Activated naive CD4-positive, alpha-beta T cell (primary cell): ENCODE results near the gene ZNF683.
"Not testable (repeated sequence)": the region's sequence is repeated elsewhere in the genome, so short reads cannot be mapped to it uniquely, and the experiment has no call there.

Experiments used
- DNase-seq, 4 experiments: peaks; one replicate each; lab custom pipeline; 2025; lab: John Stamatoyannopoulos, UW

Gene ZNF683

DNA sequence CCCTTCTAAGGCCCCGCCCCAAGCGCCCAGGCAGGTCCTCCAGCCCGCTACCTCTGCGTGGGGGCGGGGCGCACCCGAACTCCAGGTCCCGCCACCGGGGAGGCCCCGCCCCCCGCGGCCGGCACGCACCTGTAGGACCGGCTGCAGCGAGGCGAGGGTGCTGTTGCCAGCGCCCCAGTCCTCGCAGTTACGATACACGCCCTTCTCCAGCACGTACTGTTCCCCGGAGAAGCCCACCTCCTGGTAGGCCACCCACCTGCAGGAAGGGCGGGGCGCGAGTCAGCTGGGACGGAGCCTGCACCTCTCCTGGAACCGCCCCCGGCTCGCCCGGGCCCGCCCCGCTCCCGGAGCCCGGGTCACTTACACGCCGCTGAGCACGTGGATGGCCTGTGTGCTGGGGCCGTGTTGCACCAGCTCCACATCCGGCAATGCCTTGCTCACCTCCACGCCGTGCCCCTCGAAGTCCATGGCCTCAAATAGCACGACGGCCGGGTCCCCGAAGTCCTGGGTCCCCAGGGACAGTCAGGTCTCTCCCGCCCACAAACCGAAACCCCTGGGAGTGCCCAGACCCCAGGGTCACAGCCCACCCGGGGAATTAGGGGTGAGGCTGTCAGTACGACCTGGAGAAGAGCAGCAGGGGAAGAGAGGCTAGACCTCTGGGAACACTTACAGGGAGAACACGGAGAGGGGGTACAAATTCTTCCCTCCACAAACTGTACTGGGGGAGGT lies 35.9 kb downstream of the ZNF683 start:
- peak; percentile 26 to 80 (median 58) for DNase-seq

DNA sequence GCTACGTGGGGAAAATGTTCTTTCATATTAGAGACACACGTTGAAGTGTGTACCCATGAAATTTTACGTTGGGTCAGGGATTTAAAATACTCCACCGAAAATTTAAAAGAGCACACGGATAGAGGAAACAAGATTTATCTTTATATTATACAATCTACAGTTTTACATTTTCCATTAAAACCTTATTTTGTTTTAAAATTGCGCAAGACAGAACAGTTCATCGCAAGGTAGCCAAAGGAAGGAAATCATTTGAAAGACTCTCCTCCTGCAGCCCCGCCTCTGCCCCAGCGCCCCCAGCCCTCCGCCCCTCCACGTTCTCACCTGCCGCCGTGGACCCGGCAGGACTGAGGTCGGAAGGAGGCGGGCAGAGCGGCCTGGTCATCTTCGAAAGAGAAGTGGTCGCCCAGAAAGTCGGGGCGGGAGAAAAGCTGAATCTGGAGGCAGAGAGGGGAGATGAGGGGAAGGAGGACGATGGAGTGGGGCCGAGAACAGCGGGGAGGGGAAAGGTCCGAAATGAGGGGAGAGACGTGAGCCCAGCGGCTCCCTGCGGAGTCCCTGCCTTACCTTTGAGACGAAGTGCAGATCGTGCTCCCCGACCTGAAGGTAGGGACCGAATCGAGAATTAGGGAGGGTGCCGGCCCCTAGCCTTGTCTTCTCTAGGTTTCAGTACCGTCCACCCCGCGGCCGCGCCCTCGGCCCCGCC lies 36.6 kb downstream of the ZNF683 start:
- DNase-seq = no peak

DNA sequence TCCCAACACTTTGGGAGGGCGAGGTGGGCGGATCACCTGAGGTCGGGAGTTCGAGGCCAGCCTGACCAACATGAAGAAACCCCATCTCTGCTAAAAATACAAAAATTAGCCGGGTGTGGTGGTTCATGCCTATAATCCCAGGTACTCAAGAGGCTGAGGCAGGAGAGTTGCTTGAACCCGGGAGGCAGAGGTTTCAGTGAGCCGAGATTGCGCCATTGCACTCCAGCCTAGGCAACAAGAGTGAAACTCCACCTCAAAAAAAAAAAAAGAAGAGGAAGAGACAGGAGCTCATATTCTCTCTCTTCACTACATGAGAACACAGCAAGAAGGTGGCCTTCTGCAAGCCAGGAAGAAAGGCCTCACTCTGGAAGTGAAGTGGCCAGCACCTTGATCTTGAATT lies 39.2 kb downstream of the ZNF683 start:
- DNase-seq = not testable (repeated sequence)

DNA sequence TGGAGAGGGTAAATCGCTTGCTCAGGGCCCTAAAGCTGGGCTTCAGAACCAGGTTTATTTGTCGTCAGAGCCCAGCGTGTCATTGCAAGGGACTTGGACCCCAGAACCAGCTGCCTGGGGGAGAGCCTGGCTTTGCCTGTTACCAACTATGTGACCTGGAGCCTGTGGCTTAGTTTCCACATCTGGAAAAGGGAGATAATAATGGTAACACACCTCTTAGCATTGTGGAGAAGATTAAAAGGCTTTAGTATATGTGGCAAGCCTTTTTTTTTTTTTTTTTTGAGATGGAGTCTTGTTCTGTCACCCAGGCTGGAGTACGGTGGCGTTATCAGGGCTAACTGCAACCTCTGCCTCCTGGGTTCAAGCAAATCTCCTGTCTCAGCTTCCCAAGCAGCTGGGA lies 42.3 kb downstream of the ZNF683 start:
- no peak for DNase-seq

DNA sequence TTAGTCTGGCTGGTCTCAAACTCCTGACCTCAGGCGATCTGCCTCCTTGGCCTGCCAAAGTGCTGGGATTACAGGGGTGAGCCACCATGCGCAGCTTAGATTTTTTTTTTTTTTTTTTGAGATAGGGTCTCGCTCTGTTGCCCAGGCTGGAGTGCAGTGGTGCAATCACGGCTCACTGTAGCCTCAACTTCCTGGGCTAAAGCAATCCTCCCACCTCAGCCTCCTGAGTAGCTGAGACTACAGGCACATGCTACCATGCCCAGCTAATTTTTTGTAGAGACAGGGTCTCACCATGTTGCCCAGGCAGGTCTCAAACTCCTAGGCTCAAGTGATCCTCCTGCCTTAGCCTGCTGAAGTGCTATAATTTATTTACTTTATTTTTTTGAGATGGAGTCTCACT lies 43.2 kb downstream of the ZNF683 start:
- DNase-seq = not testable (repeated sequence)

DNA sequence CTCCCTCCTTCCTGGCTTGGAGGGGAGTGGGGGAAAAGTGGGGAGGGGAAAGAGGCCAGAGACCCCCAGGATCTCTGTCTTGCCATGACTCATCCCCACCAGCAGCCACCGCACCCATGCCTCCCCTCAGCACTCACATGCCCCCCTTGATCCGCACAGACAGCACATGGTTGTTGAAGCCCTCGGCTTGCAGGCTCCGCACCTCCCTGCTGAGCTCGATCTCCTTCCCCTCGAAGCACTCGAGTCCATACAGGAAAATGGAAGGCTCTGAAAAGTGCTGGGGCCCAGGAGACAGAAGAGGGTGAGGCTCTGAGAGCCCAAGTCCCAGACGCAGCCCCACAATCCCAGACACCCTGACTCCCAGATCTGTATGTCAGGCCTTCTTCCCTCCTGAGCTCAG lies 44.0 kb downstream of the ZNF683 start:
- DNase-seq = no peak

DNA sequence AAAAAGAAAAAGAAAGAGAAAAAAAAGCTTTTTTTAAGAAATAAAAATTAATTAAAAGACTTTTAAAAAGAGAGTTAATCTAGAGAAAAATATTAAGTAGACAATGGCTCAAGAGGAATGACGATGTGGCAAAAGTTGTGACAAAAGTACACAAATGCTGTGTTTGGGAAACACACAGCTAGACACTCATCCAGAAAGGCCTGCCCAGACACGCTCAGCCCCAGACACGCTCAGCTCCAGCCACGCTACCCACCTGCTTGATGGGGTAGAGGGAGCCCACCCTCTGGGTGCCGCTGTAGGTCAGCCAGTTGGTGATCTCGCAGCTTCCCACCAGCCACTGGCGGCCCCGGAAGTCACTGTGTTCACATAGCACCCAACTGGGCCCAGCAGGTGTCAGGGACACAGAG lies 44.6 kb downstream of the ZNF683 start:
- no peak for DNase-seq

DNA sequence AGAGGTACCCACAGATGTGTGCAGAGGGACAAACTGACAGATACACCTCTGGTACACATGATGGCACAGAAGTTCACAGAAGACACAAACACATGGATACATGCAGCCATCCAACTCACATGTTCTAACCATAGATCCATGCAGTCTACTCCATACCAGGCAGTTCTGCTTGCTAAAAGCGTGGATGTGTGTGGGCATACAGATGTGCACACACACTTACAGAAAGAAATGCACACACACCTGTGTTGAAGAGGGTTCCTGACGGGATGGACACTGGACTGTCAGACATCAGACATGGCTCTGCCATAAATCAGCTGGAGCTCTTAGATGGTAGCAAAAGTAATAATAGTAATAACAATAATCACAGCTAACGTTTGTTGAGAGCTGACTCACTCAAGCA lies 48.0 kb downstream of the ZNF683 start:
- DNase-seq = no peak

DNA sequence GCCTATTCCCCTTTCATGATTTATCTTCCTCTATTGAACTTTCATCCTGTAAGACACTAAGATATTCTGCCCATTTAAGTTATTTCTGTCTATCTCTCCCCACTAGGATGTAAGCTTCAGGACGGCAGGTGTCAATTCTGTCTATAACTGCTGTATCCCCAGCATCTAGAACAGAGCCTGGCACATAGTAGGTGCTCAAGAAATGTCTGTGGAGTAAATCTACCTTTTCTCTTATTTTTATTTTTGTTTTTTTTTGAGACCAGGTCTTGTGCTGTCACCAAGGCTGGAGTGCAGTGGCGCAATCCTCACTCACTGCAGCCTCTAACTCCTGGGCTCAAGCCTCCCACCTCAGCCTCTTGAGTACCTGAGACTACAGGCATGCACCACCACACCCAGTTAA lies 49.2 kb downstream of the ZNF683 start:
- no peak for DNase-seq

DNA sequence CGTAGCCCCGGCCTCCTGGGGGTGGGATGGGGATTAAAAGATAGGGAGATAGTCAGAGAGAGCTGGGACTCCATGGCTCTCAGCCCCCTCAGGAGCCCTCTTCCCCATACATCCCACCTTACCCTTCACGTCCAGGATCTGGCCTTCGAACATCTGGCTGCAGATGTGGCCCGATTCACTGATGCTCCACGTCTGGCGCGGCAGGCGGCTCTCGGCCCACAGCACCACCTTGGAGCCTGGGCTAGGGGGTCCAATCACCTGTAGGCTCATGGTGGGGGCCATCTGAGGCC lies 50.6 kb downstream of the ZNF683 start:
- DNase-seq = no peak

DNA sequence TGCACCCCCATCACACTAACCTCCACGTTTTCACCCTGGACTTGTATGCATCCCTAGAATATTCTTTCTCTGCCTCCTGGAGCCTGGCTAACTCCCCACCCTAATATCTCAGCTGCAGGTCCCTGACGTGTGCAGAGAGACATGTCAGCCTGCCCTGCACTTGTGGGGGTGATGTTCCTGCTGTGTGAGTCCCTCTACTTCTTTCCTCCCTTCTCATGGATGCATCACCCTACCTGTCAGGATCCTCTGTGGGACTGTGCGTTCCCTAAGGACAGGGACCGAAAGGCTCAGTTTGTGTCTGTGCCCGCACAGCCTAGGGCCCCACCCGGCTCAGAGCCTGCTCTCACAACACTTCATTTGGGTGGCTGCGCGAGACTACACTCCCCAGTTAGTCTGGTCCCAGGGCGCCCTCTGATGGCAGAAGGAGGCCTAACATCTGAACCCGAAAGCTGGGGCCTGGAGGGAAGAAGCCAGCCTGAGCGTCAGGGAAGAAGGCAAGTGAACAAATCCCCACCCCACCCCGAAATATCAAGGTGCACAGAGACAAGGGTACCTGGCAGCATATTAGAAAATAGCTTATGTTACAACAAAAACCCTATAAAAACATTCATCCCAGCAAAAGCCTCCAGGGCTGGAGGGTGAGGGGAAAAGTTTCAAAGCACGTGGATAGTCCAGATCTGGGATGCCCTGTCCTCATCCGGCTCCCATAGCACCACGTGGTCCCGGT lies 51.1 kb downstream of the ZNF683 start:
- peak; percentile 92 to 97 (median 94) for DNase-seq

DNA sequence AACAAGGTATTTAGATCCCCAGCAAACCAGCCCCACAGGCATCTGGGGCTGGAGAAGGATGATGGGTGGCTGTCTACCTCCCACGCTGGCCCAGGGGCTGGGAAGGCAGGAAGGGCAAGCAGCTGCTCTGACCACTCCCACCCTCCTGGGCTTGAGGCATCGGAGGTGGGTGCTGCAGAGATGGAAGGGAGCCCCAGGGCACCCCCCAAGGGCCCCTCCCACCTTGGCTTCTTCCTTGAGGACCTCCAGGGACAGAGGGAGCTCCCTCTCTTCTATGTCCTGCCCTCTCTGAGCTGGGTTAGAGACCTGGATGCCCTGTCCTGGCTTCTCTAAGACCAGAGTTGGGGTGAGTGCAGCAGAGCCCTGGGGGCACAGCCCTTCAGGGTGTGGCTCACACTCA lies 51.7 kb downstream of the ZNF683 start:
- DNase-seq = no peak

DNA sequence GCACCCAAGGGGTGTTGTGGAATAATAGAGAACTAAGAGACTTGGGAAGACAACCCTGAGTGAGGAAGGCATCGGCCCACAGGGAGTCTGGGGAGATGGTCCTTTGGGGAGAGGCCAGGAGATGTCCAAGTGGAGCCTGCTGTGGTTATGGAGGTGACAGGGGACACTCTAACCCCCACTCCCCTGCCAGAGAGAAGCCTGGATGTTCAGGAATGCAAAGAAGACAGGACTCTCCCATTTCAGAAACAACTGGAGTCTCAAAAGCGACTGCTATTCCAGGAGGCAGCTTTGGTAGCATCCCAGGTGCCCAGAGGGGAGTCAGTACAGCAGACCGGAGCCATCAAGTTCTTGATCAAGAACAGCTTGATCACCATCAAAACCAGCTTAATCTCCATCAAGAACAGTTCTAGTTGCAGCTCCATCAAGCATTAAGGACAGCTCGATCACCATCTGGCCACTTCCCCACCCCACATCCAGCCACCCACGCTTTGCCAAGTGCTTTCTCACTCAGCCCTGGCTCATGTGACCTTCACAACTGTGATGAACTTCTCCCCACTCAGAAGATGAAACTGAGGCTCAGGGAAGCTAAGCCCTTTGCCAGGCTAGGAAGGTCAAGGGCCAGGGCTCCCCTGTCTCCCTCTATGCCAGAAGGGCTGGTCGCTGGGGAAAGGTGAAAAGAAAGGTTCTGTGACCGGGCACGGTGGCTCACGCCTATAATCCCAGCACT lies 54.0 kb downstream of the ZNF683 start:
- no peak for DNase-seq

DNA sequence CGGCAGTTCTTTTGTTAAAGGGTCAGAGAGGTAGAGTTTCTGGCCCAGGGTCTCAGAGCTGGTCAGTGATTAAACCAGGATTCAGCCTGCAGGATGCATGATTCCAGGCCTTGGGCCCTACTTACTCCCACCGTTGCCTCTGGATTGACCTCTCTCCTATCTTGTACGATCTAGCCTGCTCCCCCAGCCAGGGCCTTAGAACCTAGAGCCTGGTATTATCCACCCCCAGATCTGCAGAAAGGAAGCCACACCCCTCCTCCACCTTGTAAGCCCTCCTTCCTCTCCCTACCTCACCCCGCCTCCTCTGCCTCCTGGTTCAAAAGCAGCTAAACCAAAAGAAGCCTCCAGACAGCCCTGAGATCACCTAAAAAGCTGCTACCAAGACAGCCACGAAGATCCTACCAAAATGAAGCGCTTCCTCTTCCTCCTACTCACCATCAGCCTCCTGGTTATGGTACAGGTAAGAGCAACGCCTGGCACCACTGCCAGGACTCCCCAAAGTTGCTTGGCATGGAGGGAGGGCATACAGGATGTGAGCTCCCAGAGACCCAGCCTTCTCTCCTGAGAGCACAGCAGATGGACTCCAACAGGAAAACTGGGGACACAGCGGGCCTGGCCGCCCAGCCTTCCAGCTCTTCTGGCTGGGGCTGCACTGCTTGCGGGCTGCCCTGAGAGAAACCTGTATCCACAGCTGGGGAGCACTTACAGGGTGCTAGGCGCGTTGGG lies 54.8 kb downstream of the ZNF683 start, which contains the start of gene CD52:
TSS of gene CD52 (plus strand) at position 347 of the 726 bp plus-strand sequence. CDS start at position 407, 60 bp downstream.
- peak in 2 of 4 experiments; percentile 46 to 59 for DNase-seq

DNA sequence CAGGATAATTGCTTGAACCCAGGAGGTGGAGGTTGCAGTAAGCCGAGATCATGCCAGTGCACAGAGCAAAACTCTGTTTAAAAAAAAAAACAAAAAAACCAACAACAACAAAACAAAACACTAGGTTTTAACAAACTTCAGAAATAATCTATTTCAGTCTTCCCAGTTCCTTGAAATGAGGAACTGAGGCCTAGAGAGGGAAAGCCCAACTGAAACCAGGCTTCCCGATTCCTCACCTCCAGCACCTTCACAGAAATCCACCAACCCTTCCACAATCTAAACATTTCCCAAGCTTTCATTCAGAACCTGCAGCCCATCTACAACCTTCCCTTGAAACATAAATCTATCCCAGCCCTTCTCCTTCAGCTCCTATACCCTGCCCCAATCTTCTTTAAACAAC lies 55.4 kb downstream of the ZNF683 start:
- no peak for DNase-seq

DNA sequence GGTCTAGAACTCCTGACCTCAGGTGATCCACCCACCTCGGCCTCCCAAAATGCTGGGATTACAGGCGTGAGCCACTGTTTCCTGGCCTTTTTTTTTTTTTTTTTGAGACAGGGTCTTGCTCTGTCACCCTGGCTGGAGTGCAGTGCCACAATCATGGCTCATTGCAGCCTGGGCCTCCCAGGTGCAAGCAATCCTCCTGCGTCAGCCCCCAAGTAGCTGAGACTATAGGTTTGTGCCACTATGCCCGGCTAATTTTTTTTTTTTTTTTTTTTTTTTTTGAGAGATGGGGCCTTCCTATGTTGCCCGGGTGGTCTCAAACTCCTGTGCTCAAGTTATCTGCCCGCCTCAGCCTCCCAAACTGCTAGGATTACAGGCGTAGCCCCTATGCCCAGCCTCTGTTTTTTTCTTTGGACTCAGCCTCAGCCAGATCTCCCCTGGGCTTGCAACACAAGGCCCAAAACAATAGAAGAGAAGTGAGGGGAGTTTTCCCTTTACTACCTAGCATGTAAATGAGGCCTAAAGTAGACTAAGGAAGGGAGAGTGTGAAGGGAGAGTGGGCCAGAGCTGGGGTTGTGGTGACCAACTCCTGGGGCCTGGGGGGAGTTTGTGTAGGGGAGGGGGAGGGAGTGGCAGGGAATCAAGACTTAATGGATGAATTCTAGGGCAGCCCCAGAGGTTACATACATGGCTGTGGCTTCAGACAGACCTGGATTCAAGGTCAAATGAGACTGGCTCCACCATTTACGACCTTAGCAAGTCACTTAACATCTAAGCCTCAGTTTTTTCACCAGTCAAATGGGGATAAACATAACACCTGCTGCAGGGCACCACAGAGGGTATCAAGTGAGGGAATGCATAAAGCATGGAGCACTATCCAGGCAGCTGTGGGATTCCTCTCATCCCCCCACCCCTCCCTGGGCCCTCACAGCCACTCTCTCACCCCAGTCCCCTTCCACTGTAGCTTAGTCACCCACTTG lies 56.4 kb downstream of the ZNF683 start:
- no peak for DNase-seq

DNA sequence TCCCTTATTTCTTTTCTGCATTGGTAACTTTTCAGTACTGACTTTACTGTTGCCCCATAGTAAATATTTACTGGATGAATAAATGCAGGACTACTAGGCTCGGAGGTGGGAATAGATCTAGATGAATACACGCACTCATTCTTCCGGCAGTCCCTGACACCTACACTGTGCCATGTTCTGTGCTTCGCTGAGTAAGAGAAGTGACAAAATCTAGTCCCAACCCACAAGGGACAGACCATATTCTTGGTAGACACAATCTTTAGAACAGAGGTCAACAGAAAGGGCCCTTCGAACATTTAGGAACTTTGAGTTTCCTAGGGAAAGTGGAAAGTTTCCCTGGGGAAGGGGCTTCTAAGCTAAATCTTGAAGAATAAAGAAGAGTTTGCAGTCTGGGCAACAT lies 58.0 kb downstream of the ZNF683 start:
- DNase-seq = no peak
